ENCODE measurements around the gene CDK13. TPM values are rescaled to one million over a fixed set of nuclear protein-coding genes. Genes with fewer than 3 reads are reported as not detected.
A peak's percentile ranks its signal among the peaks of the same experiment; 100 is the strongest.

The CDK13 gene
- total and polyA plus RNA-seq, 9 of the 15 experiments (the other 6 are each of a cell fraction or from before 2014, with no cell fraction given): 9.8 to 46.1 (median 32.4) TPM

DNA sequence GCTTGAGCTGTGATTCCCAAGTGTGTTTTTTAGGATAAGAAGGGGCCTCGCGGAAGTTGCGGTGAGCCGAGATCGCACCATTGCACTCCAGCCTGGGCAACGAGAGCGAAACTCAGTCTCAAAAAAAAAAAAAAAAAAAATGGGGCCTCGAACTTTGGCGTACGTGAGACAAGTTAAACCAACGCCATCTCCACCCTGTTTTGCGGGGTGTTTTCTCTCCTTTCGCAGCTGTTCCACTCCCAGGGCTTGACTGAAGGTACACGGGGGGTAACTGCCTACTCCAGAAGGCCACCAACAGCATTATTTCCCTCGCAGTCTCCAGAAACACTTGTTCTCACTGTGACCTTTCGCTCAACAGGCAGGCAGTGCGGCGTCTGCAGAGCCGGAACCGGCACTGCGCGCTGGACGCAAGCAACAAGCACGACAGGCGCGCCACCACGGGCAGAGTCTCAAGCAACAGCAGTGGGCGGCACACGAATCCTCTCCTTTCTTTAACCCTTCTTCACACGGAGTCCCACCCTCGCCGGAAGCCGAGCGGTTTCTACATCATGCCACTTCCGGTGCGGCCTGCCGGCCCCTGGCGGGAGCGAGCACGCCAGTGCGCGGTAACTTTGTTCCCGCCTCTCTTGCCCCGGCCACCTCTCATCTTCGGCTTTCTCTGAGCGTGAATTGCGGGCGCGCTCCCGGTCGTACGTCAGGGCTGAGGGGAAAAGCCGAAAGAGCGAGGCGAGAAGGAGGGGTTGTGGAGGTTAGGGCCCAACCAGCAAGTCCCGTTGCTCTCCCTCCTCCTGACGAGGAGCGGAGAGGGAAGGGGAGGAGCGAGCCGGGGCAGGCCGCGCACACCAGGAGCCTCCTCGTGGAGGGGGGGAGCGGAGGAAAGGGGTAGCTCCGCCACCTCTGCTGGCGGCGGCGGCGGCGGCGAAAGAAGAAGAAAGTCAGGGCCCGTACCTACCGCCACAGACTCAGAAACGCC, 814 bp upstream of the CDK13 start (continued):
- TF ChIP-seq HOMEZ (CRISPR knock-in tag; IDR thresholded peaks at IDR 0.05) (no peak), KLF13 (tag; IDR thresholded peaks at IDR 0.05; ENCODE audit: borderline replicate concordance, low read depth) (0 out of 2 replicates have a peak, but pooled peaks have one; percentile 41), CCAR2 (IDR thresholded peaks at IDR 0.05; ENCODE audit: low read depth, low read length) (no peak), ZNF143 (CRISPR knock-in tag; IDR thresholded peaks at IDR 0.05) (no peak), SUPT5H (IDR thresholded peaks at IDR 0.05) (peak; percentile 96), TAF9B (IDR thresholded peaks at IDR 0.05; ENCODE audit: partially characterized antibody) (peak; percentile 95), ELF2 (CRISPR knock-in tag; IDR thresholded peaks at IDR 0.05) (peak; percentile 74), MEF2D (tag; conservative IDR thresholded peaks at IDR 0.05; ENCODE audit: low read depth) (no peak; the same call in 1 of the 2 replicates), ZBTB17 (CRISPR knock-in tag; IDR thresholded peaks at IDR 0.05) (peak; percentile 66; the same call in 1 of the 2 replicates), HCFC1 (IDR thresholded peaks at IDR 0.05; ENCODE audit: low read depth, low read length) (peak; percentile 53; the same call in 1 of the 2 replicates), PML (IDR thresholded peaks at IDR 0.05; ENCODE audit: low read length) (peak; percentile 64), MYC (IDR thresholded peaks at IDR 0.05; ENCODE audit: low read depth, low read length) (peak; percentile 93), MYC (CRISPR knock-in tag; IDR thresholded peaks at IDR 0.05; ENCODE audit: borderline replicate concordance, low read depth) (0 out of 2 replicates have a peak, but pooled peaks have one; percentile 40), FOXJ2 (tag; IDR thresholded peaks at IDR 0.05) (peak; percentile 12; the same call in 1 of the 2 replicates), EHMT2 (IDR thresholded peaks at IDR 0.05) (0 out of 2 replicates have a peak, but pooled peaks have one; percentile 23), TAF15 (IDR thresholded peaks at IDR 0.05; ENCODE audit: low read depth, low read length) (no peak), NKRF (IDR thresholded peaks at IDR 0.05; ENCODE audit: borderline replicate concordance) (peak; percentile 71; the same call in 1 of the 2 replicates), NRF1 (conservative IDR thresholded peaks at IDR 0.05 in 1 of 2, IDR thresholded peaks at IDR 0.05 in 1 of 2) (peak; percentile 84 to 87)
- TF ChIP-seq, protein P1, sequence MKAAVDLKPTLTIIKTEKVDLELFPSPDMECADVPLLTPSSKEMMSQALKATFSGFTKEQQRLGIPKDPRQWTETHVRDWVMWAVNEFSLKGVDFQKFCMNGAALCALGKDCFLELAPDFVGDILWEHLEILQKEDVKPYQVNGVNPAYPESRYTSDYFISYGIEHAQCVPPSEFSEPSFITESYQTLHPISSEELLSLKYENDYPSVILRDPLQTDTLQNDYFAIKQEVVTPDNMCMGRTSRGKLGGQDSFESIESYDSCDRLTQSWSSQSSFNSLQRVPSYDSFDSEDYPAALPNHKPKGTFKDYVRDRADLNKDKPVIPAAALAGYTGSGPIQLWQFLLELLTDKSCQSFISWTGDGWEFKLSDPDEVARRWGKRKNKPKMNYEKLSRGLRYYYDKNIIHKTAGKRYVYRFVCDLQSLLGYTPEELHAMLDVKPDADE (conservative IDR thresholded peaks at IDR 0.05; ENCODE audit: control insufficient read depth, low read depth, low read length): peak; percentile 64
- TF ChIP-seq, protein P2, sequence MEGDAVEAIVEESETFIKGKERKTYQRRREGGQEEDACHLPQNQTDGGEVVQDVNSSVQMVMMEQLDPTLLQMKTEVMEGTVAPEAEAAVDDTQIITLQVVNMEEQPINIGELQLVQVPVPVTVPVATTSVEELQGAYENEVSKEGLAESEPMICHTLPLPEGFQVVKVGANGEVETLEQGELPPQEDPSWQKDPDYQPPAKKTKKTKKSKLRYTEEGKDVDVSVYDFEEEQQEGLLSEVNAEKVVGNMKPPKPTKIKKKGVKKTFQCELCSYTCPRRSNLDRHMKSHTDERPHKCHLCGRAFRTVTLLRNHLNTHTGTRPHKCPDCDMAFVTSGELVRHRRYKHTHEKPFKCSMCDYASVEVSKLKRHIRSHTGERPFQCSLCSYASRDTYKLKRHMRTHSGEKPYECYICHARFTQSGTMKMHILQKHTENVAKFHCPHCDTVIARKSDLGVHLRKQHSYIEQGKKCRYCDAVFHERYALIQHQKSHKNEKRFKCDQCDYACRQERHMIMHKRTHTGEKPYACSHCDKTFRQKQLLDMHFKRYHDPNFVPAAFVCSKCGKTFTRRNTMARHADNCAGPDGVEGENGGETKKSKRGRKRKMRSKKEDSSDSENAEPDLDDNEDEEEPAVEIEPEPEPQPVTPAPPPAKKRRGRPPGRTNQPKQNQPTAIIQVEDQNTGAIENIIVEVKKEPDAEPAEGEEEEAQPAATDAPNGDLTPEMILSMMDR (IDR thresholded peaks at IDR 0.05 in 2 of 3, conservative IDR thresholded peaks at IDR 0.05 in 1 of 3; ENCODE audit: insufficient read depth in 2 of 3, low read depth in 1 of 3, low read length in 3 of 3): 0 out of 6 replicates have a peak, but pooled peaks of 1 of the 3 experiments have one; percentile 8
